GM18519 (cell line): ENCODE measurements around the gene ITPKC.
A peak's percentile ranks its signal among the peaks of the same experiment; 100 is the strongest.

Source experiments
- ATAC-seq: cut with Tn5 transposase; IDR thresholded peaks from one replicate; pipeline ENCODE4 v1.9.1; 2021; ENCODE audit warnings: mild to moderate bottlenecking, moderate library complexity; ENCODE audit not compliant: unreplicated experiment, low FRiP score

ITPKC gene

GRCh38 chr19:40716482-40717324 lies at the start of gene ITPKC, which contains the start of gene COQ8B:
Gene ITPKC, plus strand, starts transcription at chr19:40717112. Its CDS starts 24 bp downstream, at chr19:40717136.
Gene COQ8B, minus strand, starts transcription at chr19:40716886. Its CDS starts 2,254 bp downstream, at chr19:40714632.
- peak; percentile 61 for ATAC-seq

GRCh38 chr19:40667602-40668001 lies 49.3 kb upstream of the ITPKC start:
- ATAC-seq = no peak

GRCh38 chr19:40668991-40669614 lies 47.8 kb upstream of the ITPKC start:
- no peak for ATAC-seq

- no peak for ATAC-seq
These were observed 45.5 kb upstream of the ITPKC start for GRCh38 chr19:40671404-40671803.

GRCh38 chr19:40672038-40672437 lies 44.9 kb upstream of the ITPKC start:
- no peak for ATAC-seq

- ATAC-seq = no peak
These were observed 44.2 kb upstream of the ITPKC start for GRCh38 chr19:40672573-40673299.

GRCh38 chr19:40673397-40673796 lies 43.5 kb upstream of the ITPKC start:
- ATAC-seq = no peak

- no peak for ATAC-seq
These were observed 42.6 kb upstream of the ITPKC start for GRCh38 chr19:40674291-40674690.

- ATAC-seq = no peak
These were observed 39.8 kb upstream of the ITPKC start for GRCh38 chr19:40677156-40677555.

- ATAC-seq = no peak
These were observed 35.9 kb upstream of the ITPKC start for GRCh38 chr19:40681039-40681438.

GRCh38 chr19:40682431-40682964 lies 34.4 kb upstream of the ITPKC start:
- no peak for ATAC-seq

GRCh38 chr19:40683437-40683836 lies 33.5 kb upstream of the ITPKC start:
- no peak for ATAC-seq

GRCh38 chr19:40684280-40684679 lies 32.6 kb upstream of the ITPKC start:
- no peak for ATAC-seq

GRCh38 chr19:40685016-40685526 lies 31.8 kb upstream of the ITPKC start:
- ATAC-seq = no peak

- no peak for ATAC-seq
These were observed 31.3 kb upstream of the ITPKC start for GRCh38 chr19:40685563-40685962.

- ATAC-seq = no peak
These were observed 29.9 kb upstream of the ITPKC start for GRCh38 chr19:40686882-40687524.

GRCh38 chr19:40687525-40688016 lies 29.3 kb upstream of the ITPKC start:
- no peak for ATAC-seq

- no peak for ATAC-seq
These were observed 28.6 kb upstream of the ITPKC start for GRCh38 chr19:40688309-40688708.

GRCh38 chr19:40688987-40689338 lies 27.9 kb upstream of the ITPKC start:
- ATAC-seq = no peak
